Frontal cortex (tissue), 4 donors: Measurements from ENCODE around the gene VWA5B1. TPM values are rescaled to one million over a fixed set of nuclear protein-coding genes. Genes with fewer than 3 reads are reported as not detected.
"Not testable (repeated sequence)": the region's sequence is repeated elsewhere in the genome, so short reads cannot be mapped to it uniquely, and the experiment has no call there.

Experiments
- DNase-seq, 2 donors: peaks; one replicate each; pipeline ENCODE4 v3.0.0; 2012; ENCODE audit warnings: low spot score in 2 of 2
- FAIRE-seq: peaks from 2 replicates; lab custom pipeline; 2012; peaks lifted over from hg19 to GRCh38; lab: Jason Lieb, UNC
- total RNA-seq: library from RNA; depleted of rRNA; stranded (reverse); fragments of >200 nt; gene quantifications from one replicate; pipeline ENCODE4 v1.2.3, GENCODE V29; 2014
- donor health status: control.
- donor health status: control.
- donor health status: control.

The VWA5B1 gene
- total RNA-seq, 1 donor from 2014 or later = under 0.01 TPM

DNA sequence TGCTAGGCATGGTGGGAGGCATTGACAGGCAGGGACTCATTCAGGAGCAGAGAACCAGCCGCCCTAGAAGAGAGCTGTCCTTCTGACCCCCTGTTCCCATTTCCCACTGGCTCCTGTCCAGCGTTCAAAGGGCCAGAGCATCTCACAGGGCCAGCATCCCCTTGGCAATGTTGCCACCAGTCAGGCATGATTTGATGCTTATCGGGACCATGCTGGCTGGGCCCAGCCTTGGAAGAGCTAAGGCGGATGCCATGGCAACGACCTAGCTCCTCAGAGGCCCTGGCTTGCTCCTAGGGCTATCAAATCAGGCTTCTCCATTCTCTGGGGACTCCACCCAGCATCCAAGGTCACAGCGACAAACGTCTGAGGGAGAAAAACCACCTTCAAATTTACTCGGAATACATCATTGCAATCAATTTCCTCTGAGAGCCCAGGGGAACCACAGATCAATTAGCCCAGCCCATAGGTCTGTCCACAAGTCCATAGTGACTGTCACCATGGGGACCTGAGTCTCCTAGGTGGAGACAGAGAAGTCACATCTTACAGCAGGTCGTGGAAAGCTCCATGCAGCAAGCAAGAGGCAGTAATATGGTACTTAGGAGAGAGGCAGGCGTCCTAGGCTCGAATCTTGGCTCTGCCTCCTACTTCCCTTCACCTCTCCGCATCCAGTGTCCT is 14.1 kb upstream of the VWA5B1 start:
- DNase-seq = no peak
- no peak for FAIRE-seq

- FAIRE-seq = no peak
- DNase-seq = no peak
Measured at GRCh38 chr1:20278692-20279130, 12.0 kb upstream of the VWA5B1 start.

GRCh38 chr1:20279509-20279908 is 11.2 kb upstream of the VWA5B1 start:
- DNase-seq = no peak
- FAIRE-seq = no peak

DNA sequence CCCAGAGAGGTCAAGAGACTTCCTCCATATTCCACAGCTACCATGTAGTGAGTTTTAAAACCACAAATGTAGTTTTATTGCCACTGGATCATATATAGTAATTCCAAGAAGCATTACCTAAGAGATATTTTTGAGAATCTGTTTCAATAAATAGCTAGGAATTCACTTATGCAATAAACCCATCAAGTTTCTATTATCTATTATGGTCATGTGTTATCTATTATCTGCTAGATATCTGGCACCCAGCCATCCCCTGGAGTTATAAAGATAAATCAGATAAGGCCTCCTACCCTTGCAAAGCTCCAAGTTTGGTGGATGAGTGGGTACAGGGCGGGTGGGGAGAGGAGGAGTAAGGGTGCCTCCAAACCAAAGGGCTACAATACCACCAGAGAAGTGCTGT is 10.3 kb upstream of the VWA5B1 start:
- FAIRE-seq (no peak), DNase-seq (no peak)

DNA sequence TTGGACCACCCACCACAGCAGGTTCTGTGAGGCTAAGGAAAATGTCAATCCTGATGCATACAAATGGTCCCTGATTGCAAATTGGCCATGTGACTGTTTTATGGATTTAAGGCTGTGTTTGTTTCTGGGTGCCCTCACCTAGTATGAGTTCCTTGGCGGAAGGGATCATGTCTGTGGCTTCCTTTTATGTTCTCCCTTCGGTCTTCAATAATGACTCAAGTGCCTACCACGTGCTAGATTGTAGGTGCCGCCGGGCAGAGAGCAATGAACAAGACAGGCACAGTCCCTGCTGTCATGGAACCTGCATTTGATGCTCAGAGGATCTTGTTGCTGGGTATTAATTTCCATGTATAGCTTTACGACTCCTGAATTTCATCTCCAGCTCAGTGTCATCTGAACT is 9.8 kb upstream of the VWA5B1 start:
- FAIRE-seq (no peak), DNase-seq (no peak)

- DNase-seq = no peak
- no peak for FAIRE-seq
Measured at GRCh38 chr1:20281801-20282200, 8.9 kb upstream of the VWA5B1 start.

DNA sequence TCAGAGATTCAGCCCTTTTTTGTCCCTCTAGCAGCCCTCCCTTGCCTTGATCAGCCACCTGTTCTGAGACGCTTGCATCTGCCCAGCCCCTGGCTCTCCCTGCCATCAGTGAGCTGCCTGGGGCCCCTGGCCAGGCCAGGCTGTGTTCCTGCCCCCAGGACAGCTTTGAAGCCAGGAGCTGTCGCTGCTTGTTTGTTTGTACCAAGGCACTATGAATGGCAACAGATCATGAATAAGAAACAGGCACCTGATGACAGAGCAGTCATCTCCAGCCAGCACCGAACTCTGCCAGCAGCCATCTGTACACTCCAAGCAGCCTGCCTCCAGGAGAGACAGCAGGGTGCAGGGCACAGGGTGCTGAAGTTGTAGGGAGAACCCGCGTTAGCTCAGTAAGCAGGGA is 8.1 kb upstream of the VWA5B1 start:
- FAIRE-seq = no peak
- no peak for DNase-seq

DNA sequence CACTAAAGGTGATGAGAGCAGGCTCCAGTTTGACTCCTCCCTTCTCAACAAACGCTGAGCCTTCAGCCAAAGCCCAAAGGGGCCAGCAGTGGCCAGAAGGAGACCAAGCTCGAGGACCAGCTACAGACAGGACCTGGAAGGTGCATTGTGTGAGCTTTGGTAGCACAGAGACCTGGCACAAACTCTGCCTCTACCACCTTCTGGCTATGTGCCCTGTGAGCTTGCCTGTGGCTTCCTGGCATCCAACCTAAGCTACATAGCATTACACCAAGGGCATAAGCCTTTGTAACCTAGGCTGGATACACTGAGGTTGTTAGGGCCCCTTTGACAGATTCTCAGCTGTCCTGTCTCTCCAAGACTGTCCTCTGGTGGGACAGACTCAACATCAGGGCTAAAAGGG is 6.6 kb upstream of the VWA5B1 start:
- DNase-seq = no peak
- no peak for FAIRE-seq

DNA sequence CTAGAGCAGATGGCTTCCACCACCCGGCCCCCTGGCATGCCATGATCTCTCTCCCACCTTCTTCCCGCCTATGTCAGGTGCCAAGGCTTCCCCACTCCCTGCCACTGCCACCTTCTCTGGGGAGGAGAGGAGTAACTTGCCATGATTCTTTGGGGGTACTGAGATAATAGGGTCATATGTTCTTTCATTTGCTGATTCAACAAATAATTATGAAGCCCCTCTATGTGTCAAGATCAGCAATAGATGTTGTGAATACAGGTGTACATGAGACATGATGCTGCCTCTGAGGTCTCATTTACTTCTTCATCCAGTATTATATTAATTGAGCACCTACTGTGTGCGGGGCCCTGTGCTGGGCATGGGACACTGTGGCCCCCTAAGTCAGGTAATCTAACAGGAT is 6.0 kb upstream of the VWA5B1 start:
- DNase-seq (no peak), FAIRE-seq (no peak)

DNA sequence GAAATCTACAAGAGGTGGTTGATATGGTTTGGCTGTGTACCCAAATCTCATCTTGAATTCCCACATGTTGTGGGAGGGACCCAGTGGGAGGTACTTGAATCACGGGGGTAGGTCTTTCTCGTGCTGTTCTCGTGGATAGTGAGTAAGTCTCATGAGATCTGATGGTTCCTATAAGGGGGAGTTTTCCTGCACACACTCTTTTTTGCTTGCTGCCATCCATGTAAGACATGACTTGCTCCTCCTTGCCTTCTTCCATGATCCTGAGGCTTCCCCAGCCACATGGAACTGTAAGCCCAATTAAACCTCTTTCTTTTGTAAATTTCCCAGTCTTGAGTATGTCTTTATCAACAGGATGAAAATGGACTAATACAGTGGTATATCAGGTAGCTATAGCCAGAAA is 5.2 kb upstream of the VWA5B1 start:
- DNase-seq (no peak), FAIRE-seq (no peak)

GRCh38 chr1:20287696-20288095 is 3.0 kb upstream of the VWA5B1 start:
- DNase-seq, FAIRE-seq: not testable (repeated sequence)

- DNase-seq (no peak), FAIRE-seq (no peak)
Measured at GRCh38 chr1:20291645-20292084, 990 bp downstream of the VWA5B1 start.

DNA sequence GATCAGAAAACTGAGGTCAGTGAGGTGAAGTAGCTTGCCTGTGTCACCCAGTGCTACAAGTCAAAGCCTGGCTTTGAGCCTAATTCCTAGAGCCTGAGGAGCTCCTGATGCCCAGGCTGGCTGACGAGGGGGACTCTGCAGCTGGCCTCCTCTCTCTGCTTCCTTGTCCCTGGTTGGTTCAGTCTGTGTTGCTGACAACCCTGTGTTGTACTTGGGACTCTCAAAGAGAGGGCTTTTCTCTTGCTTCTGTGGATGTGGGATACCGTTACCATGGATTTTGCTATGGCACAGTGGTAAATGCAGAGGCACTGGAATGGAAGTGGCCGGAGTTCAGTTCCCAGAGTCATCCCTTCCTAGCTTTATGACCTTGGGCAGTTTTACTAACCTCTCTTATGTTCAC is 8.0 kb downstream of the VWA5B1 start:
- FAIRE-seq (no peak), DNase-seq (no peak)

GRCh38 chr1:20301463-20302107 is 10.9 kb downstream of the VWA5B1 start:
- FAIRE-seq (no peak), DNase-seq (no peak)

DNA sequence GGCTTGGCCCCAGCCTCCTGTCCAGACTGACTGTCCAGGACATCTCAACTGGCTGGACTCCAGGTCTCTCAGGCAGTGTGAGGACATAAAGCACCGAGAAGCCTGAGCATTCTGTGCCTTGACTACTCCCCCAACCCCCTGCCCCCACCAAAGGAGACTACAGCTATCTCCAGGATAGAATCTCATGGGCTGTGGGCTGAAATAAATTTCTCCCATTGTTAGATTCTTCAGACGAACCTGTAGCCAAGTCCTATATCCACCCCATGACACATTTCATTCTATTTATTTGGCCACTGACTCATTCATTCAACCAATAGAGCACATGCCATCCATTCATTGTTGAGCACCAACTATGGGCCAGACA is 11.4 kb downstream of the VWA5B1 start:
- no peak for DNase-seq
- FAIRE-seq = no peak

DNA sequence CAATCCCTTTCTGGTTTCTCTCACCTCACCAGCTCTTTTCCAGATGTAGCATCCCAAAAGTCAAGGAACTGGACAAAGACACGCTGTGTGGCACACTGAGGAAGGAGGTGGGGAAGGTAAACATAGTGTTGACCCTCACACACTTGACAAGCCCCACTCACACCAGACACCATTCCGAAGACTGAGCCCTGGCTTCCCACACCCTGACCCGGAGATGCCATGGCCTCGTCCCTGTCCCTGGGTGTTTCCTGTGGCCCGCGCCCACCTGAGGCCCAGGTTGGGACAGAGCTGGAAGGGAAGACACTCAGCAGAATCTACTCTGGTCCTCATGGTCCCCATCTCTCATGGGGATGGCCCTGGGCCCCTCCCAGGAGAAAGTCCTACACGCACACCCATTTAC is 16.4 kb downstream of the VWA5B1 start:
- no peak for DNase-seq
- FAIRE-seq = no peak

GRCh38 chr1:20308569-20308968 is 17.9 kb downstream of the VWA5B1 start:
- FAIRE-seq = no peak
- no peak for DNase-seq

GRCh38 chr1:20311289-20311688 is 20.6 kb downstream of the VWA5B1 start:
- DNase-seq (no peak), FAIRE-seq (no peak)

GRCh38 chr1:20312310-20312709 is 21.6 kb downstream of the VWA5B1 start:
- FAIRE-seq (no peak), DNase-seq (no peak)

- FAIRE-seq (no peak), DNase-seq (no peak)
Measured at GRCh38 chr1:20312818-20313217, 22.1 kb downstream of the VWA5B1 start.

DNA sequence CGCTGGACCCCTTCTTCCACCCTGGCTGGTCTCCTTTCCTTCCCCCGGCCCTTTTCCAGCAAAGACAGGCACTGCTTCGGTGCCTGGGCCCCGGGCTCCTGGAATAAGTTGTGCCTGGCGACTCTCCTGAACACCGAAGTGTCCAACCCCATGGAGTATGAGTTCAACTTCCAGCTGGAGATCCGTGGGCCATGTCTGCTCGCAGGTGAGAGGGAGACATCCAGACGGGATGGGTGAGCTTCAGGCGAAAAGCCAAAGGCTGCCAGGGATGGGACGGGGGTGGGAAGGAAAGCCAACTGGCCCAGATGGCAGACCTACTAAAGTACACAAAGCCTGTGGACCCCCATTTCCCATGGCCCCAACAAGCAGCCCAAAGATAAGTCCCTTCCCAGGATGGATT is 26.8 kb downstream of the VWA5B1 start:
- FAIRE-seq = no peak
- DNase-seq = no peak

- FAIRE-seq = no peak
- DNase-seq = no peak
Measured at GRCh38 chr1:20318521-20318920, 27.8 kb downstream of the VWA5B1 start.
